IMR-90 (cell line): Measurements from ENCODE around the gene CTRB1. TPM values are rescaled to one million over a fixed set of nuclear protein-coding genes. Genes with fewer than 3 reads are reported as not detected.

Source experiments
- ATAC-seq: fragments of 200-7000 bp; cut with Tn5 transposase; 2 replicates; pipeline ENCODE4 v1.9.1; 2020; ENCODE audit warnings: low read depth, mild to moderate bottlenecking, moderate library complexity
- BruUV-seq: library from RNA; stranded (reverse); fragments of 400-500 nt; replicated peaks from 2 replicates; lab custom pipeline; 2021; lab: Mats Ljungman, UMichigan
- CTCF ChIA-PET: fragments of 300-600 bp; formaldehyde crosslinking; extraction: SDS; loops from one replicate; lab custom pipeline; 2021; ENCODE audit warnings: antibody characterized with exemption; lab: Yijun Ruan, JAX
- POLR2A ChIA-PET: fragments of 300-600 bp; sonication (Branson Sonifier 250); formaldehyde crosslinking; loops from one replicate; lab custom pipeline; 2022; ENCODE audit warnings: antibody characterized with exemption; ENCODE audit not compliant: unreplicated experiment; lab: Charles Lee
- DNase-seq: peaks from one replicate; pipeline ENCODE4 v3.0.0; 2013
- H2AFZ ChIP-seq: replicated peaks from 2 replicates; pipeline ENCODE3; 2013; ENCODE audit warnings: low read length, mild to moderate bottlenecking; ENCODE audit not compliant: poor library complexity
- H2AK5ac ChIP-seq: 2 replicates; pipeline ENCODE4 v1.6.1; 2013; ENCODE audit warnings: low read depth, low read length, inconsistent platforms
- H2AK9ac ChIP-seq: replicated peaks from 2 replicates; pipeline ENCODE3; 2013; ENCODE audit warnings: mild to moderate bottlenecking, low read depth, low read length, moderate library complexity; ENCODE audit not compliant: poor library complexity
- H2BK120ac ChIP-seq: 2 replicates; pipeline ENCODE4 v1.6.1; 2013; ENCODE audit warnings: low read depth, low read length, inconsistent platforms
- H2BK15ac ChIP-seq: 3 replicates; pipeline ENCODE4 v1.6.1; 2013; ENCODE audit warnings: low read depth, low read length, inconsistent platforms
- H2BK20ac ChIP-seq: 2 replicates; pipeline ENCODE4 v1.6.1; 2013; ENCODE audit warnings: low read depth, mild to moderate bottlenecking, inconsistent platforms, low read length, moderate library complexity
- H2BK5ac ChIP-seq: 2 replicates; pipeline ENCODE4 v1.6.1; 2013; ENCODE audit warnings: mild to moderate bottlenecking, low read depth, low read length, inconsistent platforms; ENCODE audit not compliant: poor library complexity, severe bottlenecking
- H3K14ac ChIP-seq: replicated peaks from 2 replicates; pipeline ENCODE4 v1.6.1; 2013; ENCODE audit warnings: low read depth, low read length, inconsistent platforms
- H3K18ac ChIP-seq: 2 replicates; pipeline ENCODE4 v1.6.1; 2013; ENCODE audit warnings: low read depth, low read length, control low read depth
- H3K23ac ChIP-seq: 2 replicates; pipeline ENCODE4 v1.6.1; 2013; ENCODE audit warnings: low read depth, low read length, inconsistent platforms
- H3K27ac ChIP-seq: 2 replicates; pipeline ENCODE4 v1.5.1; 2013; ENCODE audit warnings: mild to moderate bottlenecking, control low read depth, low read length; ENCODE audit not compliant: insufficient read depth
- H3K27me3 ChIP-seq: 2 replicates; pipeline ENCODE4 v1.6.1; 2013; ENCODE audit warnings: low read length; ENCODE audit not compliant: control insufficient read depth, insufficient read depth
- H3K36me3 ChIP-seq: 2 replicates; pipeline ENCODE4 v1.6.1; 2013; ENCODE audit warnings: low read length, mixed read lengths; ENCODE audit not compliant: control insufficient read depth, insufficient read depth
- H3K4ac ChIP-seq: 2 replicates; pipeline ENCODE4 v1.6.1; 2013; ENCODE audit warnings: low read depth, low read length, inconsistent platforms
- H3K4me1 ChIP-seq: 2 replicates; pipeline ENCODE4 v1.6.1; 2013; ENCODE audit warnings: low read length, mixed read lengths; ENCODE audit not compliant: control insufficient read depth, insufficient read depth
- H3K4me2 ChIP-seq: 2 replicates; pipeline ENCODE4 v1.6.1; 2013; ENCODE audit warnings: low read depth, mild to moderate bottlenecking, control low read depth, low read length, moderate library complexity
- H3K4me3 ChIP-seq: 2 replicates; pipeline ENCODE4 v1.5.1; 2013; ENCODE audit warnings: low read depth, mild to moderate bottlenecking, control low read depth, low read length, moderate library complexity; ENCODE audit not compliant: insufficient read depth
- H3K56ac ChIP-seq: 2 replicates; pipeline ENCODE4 v1.6.1; 2013; ENCODE audit warnings: low read length, inconsistent platforms; ENCODE audit not compliant: insufficient read depth; ENCODE audit errors: extremely low read depth
- H3K79me1 ChIP-seq, 2 experiments: 2 replicates each; pipeline ENCODE4 v1.6.1; 2013; ENCODE audit warnings: low read length in 2 of 2, inconsistent platforms in 1 of 2, low read depth in 1 of 2
- H3K9ac ChIP-seq: 2 replicates; pipeline ENCODE4 v1.6.1; 2013; ENCODE audit warnings: low read depth, low read length, control low read depth
- H3K9me1 ChIP-seq: 2 replicates; pipeline ENCODE4 v1.6.1; 2013; ENCODE audit warnings: low read length, inconsistent platforms; ENCODE audit not compliant: insufficient read depth
- H3K9me3 ChIP-seq: 2 replicates; pipeline ENCODE4 v1.6.1; 2013; ENCODE audit warnings: low read length; ENCODE audit not compliant: control insufficient read depth, insufficient read depth
- H4K20me1 ChIP-seq: 2 replicates; pipeline ENCODE4 v1.6.1; 2013; ENCODE audit warnings: low read length, inconsistent platforms; ENCODE audit not compliant: insufficient read depth
- H4K5ac ChIP-seq: 2 replicates; pipeline ENCODE4 v1.6.1; 2013; ENCODE audit warnings: mild to moderate bottlenecking, low read depth, low read length, control low read depth
- H4K8ac ChIP-seq, 2 experiments: 2 replicates each; pipeline ENCODE4 v1.6.1; 2013; ENCODE audit warnings: low read depth in 2 of 2, low read length in 2 of 2, control low read depth in 1 of 2, inconsistent platforms in 1 of 2
- H4K91ac ChIP-seq: 2 replicates; pipeline ENCODE4 v1.6.1; 2013; ENCODE audit warnings: low read depth, low read length, inconsistent platforms; ENCODE audit not compliant: insufficient read depth
- BHLHE40 ChIP-seq: fragments of 150-350 bp; IDR thresholded peaks from 2 replicates; pipeline ENCODE4 v1.6.1; 2016; ENCODE audit warnings: mild to moderate bottlenecking, low read depth, low read length
- CEBPB ChIP-seq: IDR thresholded peaks from 2 replicates; pipeline ENCODE4 v1.6.1; 2012; ENCODE audit warnings: low read depth, low read length, improper control_type of control experiment
- CHD1 ChIP-seq: IDR thresholded peaks from 2 replicates; pipeline ENCODE4 v1.6.1; 2012; ENCODE audit warnings: low read depth, low read length, improper control_type of control experiment
- CTCF ChIP-seq: conservative IDR thresholded peaks from 2 replicates; pipeline ENCODE4 v1.5.1; 2012; ENCODE audit warnings: mild to moderate bottlenecking, low read depth, low read length, improper control_type of control experiment
- ELK1 ChIP-seq: fragments of 150-350 bp; IDR thresholded peaks from 2 replicates; pipeline ENCODE4 v1.6.1; 2016; ENCODE audit warnings: low read depth, mild to moderate bottlenecking, low read length, moderate library complexity, borderline replicate concordance
- FOS ChIP-seq: fragments of 150-350 bp; IDR thresholded peaks from 2 replicates; pipeline ENCODE4 v1.6.1; 2016; ENCODE audit warnings: low read depth, low read length
- MAFK ChIP-seq: IDR thresholded peaks from 2 replicates; pipeline ENCODE4 v1.6.1; 2012; ENCODE audit warnings: low read depth, low read length, improper control_type of control experiment
- MAZ ChIP-seq: IDR thresholded peaks from 2 replicates; pipeline ENCODE4 v1.6.1; 2012; ENCODE audit warnings: low read depth, mild to moderate bottlenecking, low read length, improper control_type of control experiment, moderate library complexity, borderline replicate concordance
- MXI1 ChIP-seq: IDR thresholded peaks from 2 replicates; pipeline ENCODE4 v1.6.1; 2012; ENCODE audit warnings: low read depth, mild to moderate bottlenecking, low read length, moderate library complexity, borderline replicate concordance
- NFE2L2 ChIP-seq: fragments of 150-350 bp; IDR thresholded peaks from 2 replicates; pipeline ENCODE4 v1.6.1; 2016; ENCODE audit warnings: low read depth, mild to moderate bottlenecking, low read length
- POLR2A ChIP-seq: IDR thresholded peaks from 2 replicates; pipeline ENCODE4 v1.6.1; 2012; ENCODE audit warnings: mild to moderate bottlenecking, low read depth, low read length
- RAD21 ChIP-seq: IDR thresholded peaks from 2 replicates; pipeline ENCODE4 v1.6.1; 2012; ENCODE audit warnings: low read length, improper control_type of control experiment
- RFX5 ChIP-seq: IDR thresholded peaks from 2 replicates; pipeline ENCODE4 v1.8.0; 2012; ENCODE audit warnings: low read depth, mild to moderate bottlenecking, low read length, moderate library complexity
- SMC3 ChIP-seq: fragments of 150-350 bp; IDR thresholded peaks from 2 replicates; pipeline ENCODE4 v1.6.1; 2016; ENCODE audit warnings: low read depth, mild to moderate bottlenecking, antibody characterized with exemption, low read length, moderate library complexity
- USF2 ChIP-seq: fragments of 150-350 bp; IDR thresholded peaks from 2 replicates; pipeline ENCODE4 v1.6.1; 2017; ENCODE audit warnings: mild to moderate bottlenecking, antibody characterized with exemption, low read length, low read depth
- WGBS, 2 experiments: methylation state at CpG; one replicate each; pipeline versions ENCODE4 v1.1.5 to v1.1.7; 2013; ENCODE audit warnings: missing lambda C conversion rate in 2 of 2; ENCODE audit not compliant: insufficient read length in 1 of 2; ENCODE audit errors: extremely low coverage in 2 of 2; 5-methylcytosine and 5-hydroxymethylcytosine counted together
- dilution Hi-C: fragments of 300-500 bp; cut with HindIII; formaldehyde crosslinking; loops from one replicate; pipeline ENCODE4 v1.14.3; 2018; ENCODE audit warnings: low sequenced_read_pairs; ENCODE audit not compliant: unreplicated experiment
- in situ Hi-C: fragments of 300-500 bp; cut with MboI; formaldehyde crosslinking; loops from 3 replicates; pipeline ENCODE4 v1.14.3; 2019; ENCODE audit warnings: low sequenced_read_pairs, inconsistent platforms, mixed read lengths
- intact Hi-C: fragments of 100-400 bp; cut with micrococcal nuclease; formaldehyde crosslinking; loops from 2 replicates; pipeline ENCODE4 v1.10.0; 2022
- polyA plus RNA-seq, 3 experiments: library from polyadenylated mRNA; depleted of rRNA; stranded (reverse); fragments of >200 nt; gene quantifications; 2 replicates each; pipeline ENCODE4 v1.2.3, GENCODE V29; 2012; ENCODE audit warnings: low replicate concordance in 1 of 3
- total RNA-seq: library from RNA; depleted of rRNA; stranded (reverse); fragments of >200 nt; gene quantifications from 2 replicates; pipeline ENCODE4 v1.2.3, GENCODE V29; 2012

The CTRB1 gene
- total and polyA plus RNA-seq, 2 of the 4 experiments (the other 2 are of a cell fraction): not detected

GRCh38 chr16:75225678-75226515, 7.1 kb downstream of the CTRB1 start:
- Histone ChIP-seq H3K4me1 (no peaks in the 10 kb centered on the region), H2BK5ac (no peak overlapping the region), H4K91ac (no peak overlapping the region), H3K27ac (no peak overlapping the region), H3K4me3 (no peak overlapping the region), H4K20me1 (peaks cover 63% of the 10 kb centered on the region), H4K5ac (no peak overlapping the region), H3K18ac (no peak overlapping the region), H4K8ac (no peak overlapping the region), H3K4ac (no peak overlapping the region), H3K79me1 (peaks cover 5 to 45% of the 10 kb centered on the region in 2 experiments; a peak in 3 of 4 replicates), H2BK20ac (no peak overlapping the region), H2AK5ac (no peak overlapping the region), H3K9me1 (peaks cover 6% of the 10 kb centered on the region; the same call in 1 of the 2 replicates), H2AK9ac (no peak overlapping the region), H3K27me3 (no peaks in the 10 kb centered on the region), H3K56ac (no peak overlapping the region), H3K9ac (no peak overlapping the region), H3K36me3 (peaks cover 33% of the 10 kb centered on the region), H2BK15ac (no peak overlapping the region), H3K23ac (no peak overlapping the region), H2BK120ac (no peak overlapping the region), H2AFZ (peak overlapping the region; percentile 67), H3K9me3 (no peaks in the 10 kb centered on the region), H3K14ac (no peak overlapping the region), H3K4me2 (no peak overlapping the region)
- dilution Hi-C loops: no loop called here
- DNase-seq: no peak
- WGBS, 2 experiments: 77% methylated on average over 10 of the region's 26 CpGs; no CpG with 5 or more reads in 1 of the 2 experiments
- CTCF ChIA-PET: no interaction called here
- POLR2A ChIA-PET: no interaction called here
- ATAC-seq: no peak
- no TSS peak for BruUV-seq
- in situ Hi-C loops: no loop called here
- intact Hi-C loops: loop anchor here (2.0 kb wide), 1 partner anchor 19 kb away; the partner anchor contains the start of gene CTRB2
- no peak for TF ChIP-seq POLR2A
- no peak for TF ChIP-seq BHLHE40
- TF ChIP-seq SMC3: no peak
- TF ChIP-seq NFE2L2: no peak
- no peak for TF ChIP-seq FOS
- no peak for TF ChIP-seq USF2
- no peak for TF ChIP-seq ELK1
- TF ChIP-seq CHD1: no peak
- TF ChIP-seq CTCF: no peak
- TF ChIP-seq RFX5: no peak
- TF ChIP-seq MXI1: no peak
- TF ChIP-seq CEBPB: no peak
- no peak for TF ChIP-seq RAD21
- no peak for TF ChIP-seq MAZ
- no peak for TF ChIP-seq MAFK
